CD14-positive monocyte (primary cell): ENCODE results near the gene YKT6. TPM values are rescaled to one million over a fixed set of nuclear protein-coding genes. Genes with fewer than 3 reads are reported as not detected.

Source experiments
- DNase-seq, 3 donors: peaks; one replicate each; pipeline ENCODE4 v3.0.0-alpha.2; 2011 to 2022
- H2AFZ ChIP-seq: 2 replicates; pipeline ENCODE4 v1.6.0; 2012; ENCODE audit warnings: mild to moderate bottlenecking, low read depth, low read length, inconsistent platforms; ENCODE audit not compliant: insufficient read depth, poor library complexity, severe bottlenecking
- H3K27ac ChIP-seq, 2 donors: 1 replicate in 1 of 2; 2 replicates in 1 of 2; pipeline ENCODE4 v1.5.1; 2012 to 2013; ENCODE audit warnings: low read length in 2 of 2, control low read depth in 1 of 2, inconsistent platforms in 1 of 2, low read depth in 1 of 2, mild to moderate bottlenecking in 1 of 2
- H3K27me3 ChIP-seq, 2 donors: one replicate each; pipeline versions ENCODE4 v1.6.0 to v1.6.1; 2011 to 2013; ENCODE audit warnings: low read length in 2 of 2; ENCODE audit not compliant: control insufficient read depth in 2 of 2, insufficient read depth in 2 of 2
- H3K36me3 ChIP-seq, 2 donors: replicated peaks in 1 of 2; 1 replicate in 1 of 2; 2 replicates in 1 of 2; pipeline versions ENCODE4 v1.5.1 to v1.6.1; 2012 to 2013; ENCODE audit warnings: low read length in 2 of 2, control low read depth in 1 of 2, inconsistent platforms in 1 of 2, mild to moderate bottlenecking in 1 of 2; ENCODE audit not compliant: insufficient read depth in 2 of 2, control insufficient read depth in 1 of 2
- H3K4me1 ChIP-seq, 2 donors: 1 replicate in 1 of 2; 2 replicates in 1 of 2; pipeline versions ENCODE4 v1.5.1 to v1.6.1; 2012 to 2013; ENCODE audit warnings: low read length in 2 of 2, control low read depth in 1 of 2, inconsistent platforms in 1 of 2, mild to moderate bottlenecking in 1 of 2, moderate library complexity in 1 of 2; ENCODE audit not compliant: insufficient read depth in 2 of 2, control insufficient read depth in 1 of 2
- H3K4me2 ChIP-seq: replicated peaks from 2 replicates; pipeline ENCODE3; 2012; ENCODE audit warnings: low read length, moderate library complexity, mild to moderate bottlenecking; ENCODE audit not compliant: poor library complexity, severe bottlenecking; ENCODE audit errors: extremely low read depth
- H3K4me3 ChIP-seq, 3 experiments: fragments of 200-600 bp in 1 of 3; sonication (generic) in 1 of 3; replicated peaks in 1 of 3; 1 replicate in 2 of 3; 2 replicates in 1 of 3; pipeline ENCODE4 v1.5.1; 2011 to 2013; ENCODE audit warnings: low read length in 3 of 3, mild to moderate bottlenecking in 3 of 3, control low read depth in 2 of 3, low read depth in 2 of 3, inconsistent platforms in 1 of 3, moderate library complexity in 1 of 3
- H3K79me2 ChIP-seq: 2 replicates; pipeline ENCODE4 v1.6.0; 2012; ENCODE audit warnings: mild to moderate bottlenecking, control low read depth, inconsistent platforms, low read length, moderate library complexity; ENCODE audit not compliant: insufficient read depth
- H3K9ac ChIP-seq: 2 replicates; pipeline ENCODE4 v1.6.0; 2017; ENCODE audit warnings: low read length, mild to moderate bottlenecking; ENCODE audit not compliant: insufficient read depth, poor library complexity, severe bottlenecking
- H3K9me3 ChIP-seq, 2 donors: replicated peaks in 1 of 2; 1 replicate in 1 of 2; 2 replicates in 1 of 2; pipeline versions ENCODE4 v1.5.1 to v1.6.1; 2012 to 2013; ENCODE audit warnings: low read length in 2 of 2, control low read depth in 1 of 2; ENCODE audit not compliant: control insufficient read depth in 1 of 2, insufficient read depth in 1 of 2
- H4K20me1 ChIP-seq: 2 replicates; pipeline ENCODE4 v1.6.0; 2012; ENCODE audit warnings: mild to moderate bottlenecking, low read length, control low read depth, moderate library complexity; ENCODE audit not compliant: insufficient read depth
- H3K27ac Mint-ChIP-seq, 7 donors: one replicate each; pipeline ENCODE4 v1.8.0; 2020; ENCODE audit warnings: mild to moderate bottlenecking in 7 of 7, mixed read lengths in 7 of 7, moderate library complexity in 6 of 7, inconsistent platforms in 2 of 7
- H3K27me3 Mint-ChIP-seq, 3 donors: one replicate each; pipeline ENCODE4 v1.8.0; 2021 to 2022; ENCODE audit warnings: low read depth in 3 of 3, mild to moderate bottlenecking in 3 of 3, mixed read lengths in 3 of 3, moderate library complexity in 3 of 3, inconsistent platforms in 1 of 3
- H3K36me3 Mint-ChIP-seq, 2 donors: one replicate each; pipeline ENCODE4 v1.8.0; 2020; ENCODE audit warnings: mixed read lengths in 2 of 2, inconsistent platforms in 1 of 2, mild to moderate bottlenecking in 1 of 2
- H3K4me1 Mint-ChIP-seq: one replicate; pipeline ENCODE4 v1.8.0; 2020; ENCODE audit warnings: mild to moderate bottlenecking, mixed read lengths
- H3K4me3 Mint-ChIP-seq, 2 donors: one replicate each; pipeline ENCODE4 v1.8.0; 2020; ENCODE audit warnings: mild to moderate bottlenecking in 2 of 2, mixed read lengths in 2 of 2, moderate library complexity in 1 of 2
- H3K9me3 Mint-ChIP-seq, 7 donors: one replicate each; pipeline ENCODE4 v1.8.0; 2020 to 2022; ENCODE audit warnings: mixed read lengths in 7 of 7, mild to moderate bottlenecking in 6 of 7, moderate library complexity in 6 of 7, inconsistent platforms in 2 of 7
- WGBS: methylation state at CpG from one replicate; pipeline ENCODE4 v1.1.5; 2013; ENCODE audit warnings: missing lambda C conversion rate; ENCODE audit not compliant: insufficient coverage; 5-methylcytosine and 5-hydroxymethylcytosine counted together
- intact Hi-C, 2 donors: fragments of 100-400 bp; cut with micrococcal nuclease; formaldehyde crosslinking; loops; one replicate each; pipeline versions ENCODE4 v1.15.0 to v1.15.1; 2023
- polyA plus RNA-seq, 3 donors: library from polyadenylated mRNA; depleted of rRNA in 1 of 3; unstranded in 2 of 3; stranded (reverse) in 1 of 3; fragments of 300-500 nt in 2 of 3; fragments of >200 nt in 1 of 3; fragmentation: Illumina TruSeq in 2 of 3; gene quantifications; 1 replicate in 2 of 3; 2 replicates in 1 of 3; pipeline ENCODE4 v1.2.3, GENCODE V29; 2012 to 2021
- TF ChIP-seq, protein P1 (sequence below): fragments of 200-600 bp; IDR thresholded peaks from one replicate; pipeline ENCODE4 v1.8.0; 2022; ENCODE audit warnings: antibody characterized with exemption, mild to moderate bottlenecking

The YKT6 gene
- polyA plus RNA-seq, 3 donors: 26.4 to 45.7 (median 35.2) TPM

GRCh38 chr7:44156453-44157010 is 44.2 kb upstream of the YKT6 start:
- Mint-ChIP-seq H3K27ac (peak overlapping the region in 1 of 7 donors; percentile 50), H3K4me1 (no peaks in the 10 kb centered on the region), H3K4me3 (no peak overlapping the region), H3K36me3 (no peaks in the 10 kb centered on the region), H3K9me3 (no peaks in the 10 kb centered on the region), H3K27me3 (peaks cover 2 to 3% (median 3%) of the 10 kb centered on the region in 3 donors)
- intact Hi-C loops: no loop called here
- TF ChIP-seq, protein P1, sequence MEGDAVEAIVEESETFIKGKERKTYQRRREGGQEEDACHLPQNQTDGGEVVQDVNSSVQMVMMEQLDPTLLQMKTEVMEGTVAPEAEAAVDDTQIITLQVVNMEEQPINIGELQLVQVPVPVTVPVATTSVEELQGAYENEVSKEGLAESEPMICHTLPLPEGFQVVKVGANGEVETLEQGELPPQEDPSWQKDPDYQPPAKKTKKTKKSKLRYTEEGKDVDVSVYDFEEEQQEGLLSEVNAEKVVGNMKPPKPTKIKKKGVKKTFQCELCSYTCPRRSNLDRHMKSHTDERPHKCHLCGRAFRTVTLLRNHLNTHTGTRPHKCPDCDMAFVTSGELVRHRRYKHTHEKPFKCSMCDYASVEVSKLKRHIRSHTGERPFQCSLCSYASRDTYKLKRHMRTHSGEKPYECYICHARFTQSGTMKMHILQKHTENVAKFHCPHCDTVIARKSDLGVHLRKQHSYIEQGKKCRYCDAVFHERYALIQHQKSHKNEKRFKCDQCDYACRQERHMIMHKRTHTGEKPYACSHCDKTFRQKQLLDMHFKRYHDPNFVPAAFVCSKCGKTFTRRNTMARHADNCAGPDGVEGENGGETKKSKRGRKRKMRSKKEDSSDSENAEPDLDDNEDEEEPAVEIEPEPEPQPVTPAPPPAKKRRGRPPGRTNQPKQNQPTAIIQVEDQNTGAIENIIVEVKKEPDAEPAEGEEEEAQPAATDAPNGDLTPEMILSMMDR: no peak
- no peaks in the 10 kb centered on the region for H3K4me1 ChIP-seq
- H3K79me2 ChIP-seq: no peaks in the 10 kb centered on the region
- H3K27me3 ChIP-seq: no peaks in the 10 kb centered on the region
- no peaks in the 10 kb centered on the region for H3K9me3 ChIP-seq
- H4K20me1 ChIP-seq: no peaks in the 10 kb centered on the region
- no CpG with 5 or more reads among the region's 4 CpGs for WGBS
- no peak overlapping the region for H3K4me2 ChIP-seq
- no peaks in the 10 kb centered on the region for H3K36me3 ChIP-seq
- H2AFZ ChIP-seq: no peak overlapping the region
- no peak overlapping the region for H3K9ac ChIP-seq
- no peak overlapping the region for H3K27ac ChIP-seq
- DNase-seq: no peak
- H3K4me3 ChIP-seq: no peak overlapping the region

DNA sequence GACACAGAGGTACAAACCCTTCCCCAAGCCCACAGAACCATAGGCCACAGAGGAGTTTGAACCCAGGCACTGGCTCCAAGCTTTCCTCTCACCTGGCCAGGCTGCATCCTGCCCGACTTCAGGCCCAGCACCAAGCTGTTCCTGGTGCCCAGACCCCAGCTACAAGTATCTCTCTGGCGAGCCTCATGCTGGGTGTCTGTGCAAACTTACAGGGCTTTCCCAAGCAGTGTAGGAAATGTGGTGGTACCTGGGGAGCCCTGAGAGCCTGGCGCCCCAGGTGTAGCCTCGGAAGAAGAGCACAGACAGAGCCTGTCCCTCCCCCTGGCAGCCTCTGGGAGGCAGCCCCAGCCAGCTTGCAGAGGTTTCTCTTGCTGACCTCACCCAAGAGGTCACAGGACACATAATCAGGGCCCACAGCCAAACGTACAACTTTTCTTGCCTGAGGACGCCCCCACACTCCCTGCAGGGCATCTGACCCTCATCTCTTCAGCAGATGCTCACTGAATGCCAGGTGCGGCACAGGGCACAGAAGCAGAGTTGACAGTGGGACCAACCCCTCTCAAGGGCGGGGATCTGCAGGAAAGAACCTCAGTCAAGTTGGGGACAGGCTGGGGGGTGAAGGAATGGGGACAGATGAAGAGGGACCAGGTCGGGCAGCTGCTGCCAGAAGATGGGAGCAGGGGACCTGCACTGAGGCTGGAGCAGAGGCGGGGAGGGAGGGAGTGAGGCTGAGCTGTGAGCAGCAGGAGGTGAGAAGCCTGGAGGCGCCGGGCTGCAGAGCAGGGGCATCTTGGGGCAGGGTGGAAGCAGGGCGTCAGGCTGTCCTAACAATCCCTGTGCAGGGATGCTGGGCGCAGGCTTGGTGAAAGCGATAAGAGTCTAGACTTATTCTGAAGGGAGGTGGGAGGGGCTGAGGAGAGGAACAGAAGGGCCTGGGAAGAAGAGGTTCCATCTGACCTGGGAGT is 43.4 kb upstream of the YKT6 start:
- H3K9ac ChIP-seq: no peak overlapping the region
- H3K4me1 ChIP-seq: no peaks in the 10 kb centered on the region
- Mint-ChIP-seq H3K4me1 (no peaks in the 10 kb centered on the region), H3K4me3 (no peak overlapping the region), H3K27me3 (peaks cover 3 to 5% (median 5%) of the 10 kb centered on the region in 3 donors), H3K27ac (no peak overlapping the region), H3K9me3 (peaks cover 0 to 3% (median 0%) of the 10 kb centered on the region in 7 donors), H3K36me3 (no peaks in the 10 kb centered on the region)
- no peaks in the 10 kb centered on the region for H3K36me3 ChIP-seq
- intact Hi-C loops: no loop called here
- H3K27ac ChIP-seq: no peak overlapping the region
- 92% methylated on average over 12 of the region's 15 CpGs for WGBS
- H3K4me3 ChIP-seq: no peak overlapping the region
- no peak for DNase-seq
- H3K4me2 ChIP-seq: no peak overlapping the region
- no peaks in the 10 kb centered on the region for H3K79me2 ChIP-seq
- no peak overlapping the region for H2AFZ ChIP-seq
- no peaks in the 10 kb centered on the region for H3K9me3 ChIP-seq
- no peaks in the 10 kb centered on the region for H3K27me3 ChIP-seq
- H4K20me1 ChIP-seq: no peaks in the 10 kb centered on the region
- TF ChIP-seq, protein P1: no peak
